Left ventricle myocardium inferior (tissue), 1 donor: ENCODE data around the gene PRKAA1. TPM values are rescaled to one million over a fixed set of nuclear protein-coding genes. Genes with fewer than 3 reads are reported as not detected.

Experiments
- DNase-seq: peaks from one replicate; pipeline ENCODE4 v3.0.0-alpha.2; 2020
- H3K27ac ChIP-seq: fragments of 200-600 bp; replicated peaks from 2 replicates; pipeline ENCODE4 v1.8.0; 2021
- H3K27me3 ChIP-seq: fragments of 200-600 bp; 2 replicates; pipeline ENCODE4 v1.8.0; 2021; ENCODE audit warnings: low read depth
- H3K36me3 ChIP-seq: fragments of 200-600 bp; 2 replicates; pipeline ENCODE4 v1.8.0; 2021
- H3K4me1 ChIP-seq: fragments of 200-600 bp; 2 replicates; pipeline ENCODE4 v1.8.0; 2021
- H3K4me3 ChIP-seq: fragments of 200-600 bp; 2 replicates; pipeline ENCODE4 v1.8.0; 2021; ENCODE audit warnings: mild to moderate bottlenecking, moderate library complexity
- H3K9me3 ChIP-seq: fragments of 200-600 bp; replicated peaks from 2 replicates; pipeline ENCODE4 v1.8.0; 2021
- intact Hi-C: fragments of 100-400 bp; cut with micrococcal nuclease; formaldehyde crosslinking; loops from one replicate; pipeline ENCODE4 v1.11.0; 2022
- total RNA-seq: library from RNA; stranded (reverse); fragmentation: NEBNext Ultra II Directional; extraction: Animal tissue kit (Norgen Biotek cat#: 25700); gene quantifications from one replicate; pipeline ENCODE4 v1.2.1, GENCODE V29; 2021
- TF ChIP-seq, protein P1 (sequence below): fragments of 200-600 bp; IDR thresholded peaks from 2 replicates; pipeline ENCODE4 v1.8.0; 2021; ENCODE audit warnings: antibody characterized with exemption, mild to moderate bottlenecking, borderline replicate concordance
- donor health status: DM: no; HTN: yes; CAD: no; lungs with severe emphysema.

Gene PRKAA1
- total RNA-seq, 1 donor from 2014 or later: 38.5 TPM

GRCh38 chr5:40755407-40756365 is 42.5 kb downstream of the PRKAA1 start, which contains the start of gene TTC33:
Gene TTC33 (minus strand): TSS chr5:40755961. CDS start chr5:40747018, 8,943 bp downstream.
- intact Hi-C loops: loop anchor here (10.0 kb wide), 1 partner anchor 119 kb away; no protein-coding TSS in a partner anchor

DNA sequence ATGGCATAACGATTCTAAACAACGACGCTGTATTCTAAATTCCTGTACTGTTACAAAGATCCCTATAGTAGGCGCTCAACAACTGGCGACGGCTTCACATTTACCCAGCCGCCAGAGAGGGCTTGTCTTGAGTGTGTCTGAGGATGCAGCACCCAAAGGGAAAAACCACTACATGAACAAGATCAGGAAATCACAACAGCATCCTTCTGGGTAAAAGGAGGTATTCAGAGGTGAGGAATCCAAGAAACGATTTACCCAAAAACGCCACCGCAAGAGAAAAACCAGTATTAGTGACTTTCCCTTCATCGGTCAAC is 43.1 kb downstream of the PRKAA1 start:
- Histone ChIP-seq H3K9me3 (peaks cover 5% of the 10 kb centered on the region), H3K36me3 (no peaks in the 10 kb centered on the region), H3K27me3 (no peaks in the 10 kb centered on the region), H3K27ac (peak overlapping the region; percentile 88), H3K4me3 (peak overlapping the region; percentile 87), H3K4me1 (peaks cover 31% of the 10 kb centered on the region)
- TF ChIP-seq, protein P1, sequence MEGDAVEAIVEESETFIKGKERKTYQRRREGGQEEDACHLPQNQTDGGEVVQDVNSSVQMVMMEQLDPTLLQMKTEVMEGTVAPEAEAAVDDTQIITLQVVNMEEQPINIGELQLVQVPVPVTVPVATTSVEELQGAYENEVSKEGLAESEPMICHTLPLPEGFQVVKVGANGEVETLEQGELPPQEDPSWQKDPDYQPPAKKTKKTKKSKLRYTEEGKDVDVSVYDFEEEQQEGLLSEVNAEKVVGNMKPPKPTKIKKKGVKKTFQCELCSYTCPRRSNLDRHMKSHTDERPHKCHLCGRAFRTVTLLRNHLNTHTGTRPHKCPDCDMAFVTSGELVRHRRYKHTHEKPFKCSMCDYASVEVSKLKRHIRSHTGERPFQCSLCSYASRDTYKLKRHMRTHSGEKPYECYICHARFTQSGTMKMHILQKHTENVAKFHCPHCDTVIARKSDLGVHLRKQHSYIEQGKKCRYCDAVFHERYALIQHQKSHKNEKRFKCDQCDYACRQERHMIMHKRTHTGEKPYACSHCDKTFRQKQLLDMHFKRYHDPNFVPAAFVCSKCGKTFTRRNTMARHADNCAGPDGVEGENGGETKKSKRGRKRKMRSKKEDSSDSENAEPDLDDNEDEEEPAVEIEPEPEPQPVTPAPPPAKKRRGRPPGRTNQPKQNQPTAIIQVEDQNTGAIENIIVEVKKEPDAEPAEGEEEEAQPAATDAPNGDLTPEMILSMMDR: peak; percentile 70
- intact Hi-C loops: loop anchor here (10.0 kb wide), 1 partner anchor 120 kb away; no protein-coding TSS in a partner anchor
- DNase-seq: peak; percentile 64

More at GRCh38 chr5:40755407-40756365, 42.5 kb downstream of the PRKAA1 start, which contains the start of gene TTC33:
- H3K27me3 ChIP-seq: no peaks in the 10 kb centered on the region
- H3K4me1 ChIP-seq: peaks cover 36% of the 10 kb centered on the region
- TF ChIP-seq, protein P1: peak; percentile 73
- no peaks in the 10 kb centered on the region for H3K36me3 ChIP-seq
- peak; percentile 96 for DNase-seq
- H3K27ac ChIP-seq: peak within 1 kb of the TSS; percentile 88
- H3K4me3 ChIP-seq: peak within 1 kb of the TSS; percentile 87
- H3K9me3 ChIP-seq: peaks cover 5% of the 10 kb centered on the region

DNA sequence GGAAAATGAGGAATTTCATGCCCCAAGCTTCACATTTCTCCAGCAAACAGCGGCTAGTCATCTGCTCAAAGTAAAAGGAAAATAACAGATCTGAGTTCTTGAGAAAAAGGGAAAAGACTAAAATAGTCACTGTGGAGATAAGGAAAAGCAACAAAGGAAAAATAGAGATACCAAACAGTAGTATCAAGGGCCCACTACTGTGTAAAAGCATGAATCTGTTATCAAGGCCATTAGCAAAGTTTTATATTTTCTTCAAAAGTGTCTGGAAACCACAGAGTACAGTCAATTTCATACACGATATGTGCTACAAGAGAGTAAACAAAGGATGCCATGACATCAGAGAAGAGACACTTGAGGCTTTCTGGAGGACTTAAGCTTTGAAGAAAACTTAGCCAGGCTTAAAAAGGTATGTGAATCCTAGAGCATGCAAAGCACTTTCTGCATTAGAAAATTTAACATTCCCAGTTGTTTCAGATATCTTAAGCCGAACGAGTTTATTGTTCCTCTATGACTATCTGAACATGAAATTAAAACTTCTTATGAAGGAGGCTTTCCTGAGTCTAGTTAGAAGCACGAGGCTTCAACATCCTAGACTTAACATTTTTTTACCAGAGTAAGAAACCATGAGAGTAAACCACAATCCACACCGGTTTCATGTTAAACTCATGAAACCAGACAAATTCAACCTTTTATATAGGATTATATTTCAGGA is 43.6 kb downstream of the PRKAA1 start:
- H3K9me3 ChIP-seq: peaks cover 5% of the 10 kb centered on the region
- TF ChIP-seq, protein P1: no peak
- H3K4me3 ChIP-seq: peak overlapping the region; percentile 87
- DNase-seq: no peak
- intact Hi-C loops: loop anchor here (10.0 kb wide), 1 partner anchor 120 kb away; no protein-coding TSS in a partner anchor
- H3K27ac ChIP-seq: peak overlapping the region; percentile 88
- H3K4me1 ChIP-seq: peaks cover 31% of the 10 kb centered on the region
- H3K36me3 ChIP-seq: no peaks in the 10 kb centered on the region
- no peaks in the 10 kb centered on the region for H3K27me3 ChIP-seq

DNA sequence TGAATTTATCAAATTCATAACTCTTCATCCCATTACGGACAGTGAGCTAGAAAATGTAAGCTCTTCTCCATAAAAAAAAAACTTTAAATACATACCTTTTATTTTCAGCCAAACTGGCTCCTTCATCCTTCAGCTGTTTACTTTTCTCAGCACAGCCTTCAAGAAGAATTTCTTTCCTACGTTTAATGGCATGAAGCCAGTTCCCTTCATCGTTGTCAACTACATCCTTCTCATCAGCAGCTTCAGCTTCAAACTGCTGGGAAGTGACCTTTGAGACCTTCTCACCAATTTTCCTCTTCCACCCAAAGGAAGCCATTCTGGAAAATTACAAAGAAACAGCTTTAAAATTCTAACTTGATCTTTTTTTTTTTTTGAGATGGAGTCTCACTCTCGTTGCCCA is 51.5 kb downstream of the PRKAA1 start:
- peaks cover 5% of the 10 kb centered on the region for H3K9me3 ChIP-seq
- H3K4me3 ChIP-seq: no peak overlapping the region
- no peak for DNase-seq
- no peaks in the 10 kb centered on the region for H3K27me3 ChIP-seq
- H3K36me3 ChIP-seq: peaks cover 7% of the 10 kb centered on the region
- TF ChIP-seq, protein P1: no peak
- no peak overlapping the region for H3K27ac ChIP-seq
- intact Hi-C loops: no loop called here
- peaks cover 14% of the 10 kb centered on the region for H3K4me1 ChIP-seq

- TF ChIP-seq, protein P1: no peak
- Histone ChIP-seq H3K9me3 (peaks cover 24% of the 10 kb centered on the region), H3K4me1 (peaks cover 14% of the 10 kb centered on the region), H3K36me3 (peaks cover 35% of the 10 kb centered on the region), H3K27ac (no peak overlapping the region), H3K4me3 (no peak overlapping the region), H3K27me3 (no peaks in the 10 kb centered on the region)
- no peak for DNase-seq
- intact Hi-C loops: no loop called here
These were observed 54.4 kb downstream of the PRKAA1 start for GRCh38 chr5:40743771-40744170.
